Lower leg skin (tissue), 4 donors: ENCODE measurements around the gene CAPS. TPM values are rescaled to one million over a fixed set of nuclear protein-coding genes. Genes with fewer than 3 reads are reported as not detected.
"Not testable (repeated sequence)": the region's sequence is repeated elsewhere in the genome, so short reads cannot be mapped to it uniquely, and the experiment has no call there.

Source experiments
- DNase-seq, 2 donors: peaks; one replicate each; pipeline ENCODE4 v3.0.0-alpha.2; 2019; ENCODE audit warnings: low spot score in 2 of 2
- H3K4me3 ChIP-seq: fragments of 200-600 bp; sonication (generic); 2 replicates; pipeline ENCODE4 v1.5.1; 2017; ENCODE audit warnings: mild to moderate bottlenecking, low read depth; ENCODE audit not compliant: poor library complexity, severe bottlenecking
- POLR2A ChIP-seq, 2 donors: fragments of 450-650 bp; IDR thresholded peaks; one replicate each; pipeline ENCODE4 v1.6.1; 2016 to 2017; ENCODE audit warnings: antibody characterized with exemption in 2 of 2, mild to moderate bottlenecking in 1 of 2, moderate library complexity in 1 of 2
- WGBS, 2 donors: methylation state at CpG; one replicate each; pipeline ENCODE4 v1.1.5; 2018; 5-methylcytosine and 5-hydroxymethylcytosine counted together
- intact Hi-C: fragments of 100-400 bp; cut with DNase I; formaldehyde crosslinking; loops from one replicate; pipeline ENCODE4 v1.15.0; 2023; ENCODE audit warnings: low total_unique reads
- total RNA-seq, 4 donors: library from RNA; depleted of rRNA; stranded (reverse); fragments of >200 nt; gene quantifications; one replicate each; pipeline ENCODE4 v1.1.0, GENCODE V29; 2016
- TF ChIP-seq, protein P1 (sequence below), 3 donors: fragments of 450-650 bp; IDR thresholded peaks; one replicate each; pipeline ENCODE4 v1.5.1; 2016; ENCODE audit warnings: antibody characterized with exemption in 3 of 3, mild to moderate bottlenecking in 3 of 3, moderate library complexity in 2 of 3

Gene CAPS
- total RNA-seq, 4 donors from 2014 or later, result 3.5 to 14.5 (median 11.5) TPM

DNA sequence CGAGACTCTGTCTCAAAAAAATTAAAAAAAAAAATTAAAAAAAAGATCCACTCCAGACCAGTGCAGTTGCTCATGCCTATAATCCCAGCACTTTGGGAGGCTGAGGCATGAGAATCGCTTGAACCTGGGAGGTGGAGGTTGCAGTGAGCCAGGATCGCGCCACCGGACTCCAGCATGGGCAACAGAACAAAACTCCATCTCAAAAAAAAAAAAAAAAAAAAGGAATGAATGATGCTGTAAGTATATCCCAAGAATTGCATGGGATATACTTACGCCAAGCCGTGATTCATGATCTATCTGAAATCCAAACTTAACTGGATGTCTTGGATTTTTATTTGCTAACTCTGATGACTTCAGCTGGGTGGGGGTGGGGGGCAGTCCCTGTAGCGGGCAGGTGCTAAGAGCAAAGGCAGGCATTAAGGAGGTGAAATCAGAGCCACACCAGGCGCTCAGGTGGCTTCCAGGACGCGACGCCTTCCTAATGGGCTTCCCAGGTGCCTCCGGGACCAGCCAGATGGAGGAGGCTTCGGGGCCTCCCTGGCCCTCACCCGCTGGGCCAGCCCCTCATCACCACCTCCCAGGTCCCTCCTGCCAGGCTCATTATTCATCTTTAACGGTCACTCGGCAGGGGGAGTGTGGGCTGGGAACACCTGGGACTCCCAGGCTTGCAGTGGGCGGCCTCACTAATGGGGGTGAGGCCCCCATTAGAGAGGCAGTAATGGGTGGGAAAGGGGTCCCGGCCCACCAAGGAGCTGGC is 32.3 kb upstream of the CAPS start:
- no peak overlapping the region for H3K4me3 ChIP-seq
- no peak for DNase-seq
- 72% methylated on average over 19 of the region's 19 CpGs for WGBS, 2 donors
- intact Hi-C loops, result no loop called here
- TF ChIP-seq, protein P1, sequence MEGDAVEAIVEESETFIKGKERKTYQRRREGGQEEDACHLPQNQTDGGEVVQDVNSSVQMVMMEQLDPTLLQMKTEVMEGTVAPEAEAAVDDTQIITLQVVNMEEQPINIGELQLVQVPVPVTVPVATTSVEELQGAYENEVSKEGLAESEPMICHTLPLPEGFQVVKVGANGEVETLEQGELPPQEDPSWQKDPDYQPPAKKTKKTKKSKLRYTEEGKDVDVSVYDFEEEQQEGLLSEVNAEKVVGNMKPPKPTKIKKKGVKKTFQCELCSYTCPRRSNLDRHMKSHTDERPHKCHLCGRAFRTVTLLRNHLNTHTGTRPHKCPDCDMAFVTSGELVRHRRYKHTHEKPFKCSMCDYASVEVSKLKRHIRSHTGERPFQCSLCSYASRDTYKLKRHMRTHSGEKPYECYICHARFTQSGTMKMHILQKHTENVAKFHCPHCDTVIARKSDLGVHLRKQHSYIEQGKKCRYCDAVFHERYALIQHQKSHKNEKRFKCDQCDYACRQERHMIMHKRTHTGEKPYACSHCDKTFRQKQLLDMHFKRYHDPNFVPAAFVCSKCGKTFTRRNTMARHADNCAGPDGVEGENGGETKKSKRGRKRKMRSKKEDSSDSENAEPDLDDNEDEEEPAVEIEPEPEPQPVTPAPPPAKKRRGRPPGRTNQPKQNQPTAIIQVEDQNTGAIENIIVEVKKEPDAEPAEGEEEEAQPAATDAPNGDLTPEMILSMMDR (IDR thresholded peaks at IDR 0.05), result no peak
- TF ChIP-seq POLR2A (IDR thresholded peaks at IDR 0.05), result no peak

- TF ChIP-seq POLR2A (IDR thresholded peaks at IDR 0.05), result no peak
- TF ChIP-seq, protein P1 (IDR thresholded peaks at IDR 0.05), result no peak
- WGBS, 2 donors, result 61 to 64% methylated on average over 9 of the region's 9 CpGs
- intact Hi-C loops, result no loop called here
- no peak overlapping the region for H3K4me3 ChIP-seq
- no peak for DNase-seq
These were observed 31.6 kb upstream of the CAPS start for GRCh38 chr19:5882421-5882968.

DNA sequence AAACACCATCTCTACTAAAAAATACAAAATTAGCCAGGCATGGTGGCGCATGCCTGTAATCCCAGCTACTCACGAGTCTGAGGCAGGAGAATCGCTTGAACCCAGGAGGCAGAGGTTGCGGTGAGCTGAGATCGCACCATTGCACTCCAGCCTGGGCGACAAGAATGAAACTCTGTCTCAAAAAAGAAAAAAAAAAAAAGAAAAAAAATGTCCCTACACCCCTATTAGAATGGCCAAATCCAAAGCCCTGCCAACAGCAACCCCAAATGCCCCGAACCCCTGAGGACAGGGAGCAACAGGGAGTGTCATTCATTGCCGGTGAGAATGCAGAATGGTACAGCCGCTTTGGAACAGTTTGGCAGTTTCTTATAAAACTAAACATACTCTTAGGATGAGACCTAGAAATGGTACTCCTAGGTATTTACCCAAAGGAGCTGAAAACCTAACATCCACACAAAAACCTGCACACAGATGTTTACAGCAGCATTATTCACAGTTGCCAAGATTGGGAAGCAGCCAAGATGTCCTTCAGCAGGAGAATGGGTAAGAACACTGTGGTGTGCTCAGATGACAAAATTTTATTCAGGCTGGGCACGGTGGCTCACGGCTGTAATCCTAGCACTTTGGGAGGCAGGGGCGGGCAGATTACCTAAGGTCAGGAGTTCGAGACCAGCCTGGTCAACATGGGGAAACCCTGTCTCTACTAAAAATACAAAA is 30.7 kb upstream of the CAPS start:
- intact Hi-C loops, DNase-seq, H3K4me3 ChIP-seq: not testable (repeated sequence)
- 58 to 69% methylated on average over 13 of the region's 13 CpGs for WGBS, 2 donors

GRCh38 chr19:5884065-5884811 is 29.8 kb upstream of the CAPS start:
- not testable (repeated sequence) for DNase-seq
- 56 to 57% methylated on average over 11 of the region's 11 CpGs for WGBS, 2 donors

DNA sequence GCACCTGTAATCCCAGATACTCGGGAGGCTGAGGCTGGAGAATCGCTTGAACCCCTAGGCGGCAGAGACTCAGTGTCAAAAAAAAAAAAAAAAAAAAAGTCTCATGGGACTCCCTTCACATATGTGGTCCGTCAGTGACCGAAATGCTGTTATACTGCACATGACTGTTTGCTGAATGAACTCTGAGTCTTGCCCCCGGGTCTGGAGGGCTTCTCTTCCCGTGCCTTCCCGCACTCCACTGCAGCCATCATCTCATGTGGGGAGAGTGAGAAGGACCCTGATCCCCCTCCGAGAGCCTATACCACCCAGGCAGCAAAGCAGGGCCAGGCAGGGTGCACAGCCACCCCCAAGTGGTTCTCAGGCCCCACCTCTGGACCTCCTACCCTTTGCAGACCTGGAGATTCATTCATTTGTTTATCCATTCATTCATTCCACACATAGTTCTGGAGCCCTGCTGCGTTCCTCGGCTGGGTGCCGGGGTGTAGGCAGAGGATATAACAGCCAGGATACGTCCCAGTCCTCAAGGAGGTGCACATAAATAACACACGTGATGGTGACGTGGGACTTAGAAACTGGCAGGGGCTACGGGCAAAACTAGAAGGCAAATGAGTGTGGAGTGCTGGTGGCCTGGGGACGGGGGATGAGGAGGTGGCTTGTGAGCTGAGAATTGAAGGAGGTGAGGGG is 24.6 kb upstream of the CAPS start:
- no peak overlapping the region for H3K4me3 ChIP-seq
- 39 to 41% methylated on average over 17 of the region's 17 CpGs for WGBS, 2 donors
- TF ChIP-seq POLR2A (IDR thresholded peaks at IDR 0.05), result no peak
- TF ChIP-seq, protein P1 (IDR thresholded peaks at IDR 0.05), result no peak
- no peak for DNase-seq
- intact Hi-C loops, result no loop called here

More at GRCh38 chr19:5884065-5884811, 29.8 kb upstream of the CAPS start:
- H3K4me3 ChIP-seq, intact Hi-C loops: not testable (repeated sequence)

DNA sequence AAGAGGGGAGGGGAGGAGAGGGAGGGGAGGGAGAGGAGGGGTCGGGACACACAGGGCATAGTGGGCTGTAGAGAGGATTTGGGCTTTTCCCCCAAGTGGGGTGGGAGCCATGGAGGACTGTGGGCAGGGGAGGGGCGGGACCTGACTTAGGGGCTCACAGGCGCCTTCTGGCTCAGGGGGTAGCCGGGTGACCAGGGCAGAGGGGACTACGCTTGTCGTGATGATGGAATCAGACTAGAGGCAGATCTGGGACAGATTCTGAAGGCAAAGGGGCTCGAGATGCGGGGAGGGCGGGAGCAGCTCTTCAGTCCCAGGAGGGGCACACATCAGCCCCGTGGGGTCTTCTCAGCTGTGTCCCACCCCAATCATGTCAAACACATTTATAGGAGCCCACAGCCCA is 24.0 kb upstream of the CAPS start:
- DNase-seq, result no peak
- no peak for TF ChIP-seq POLR2A (IDR thresholded peaks at IDR 0.05)
- TF ChIP-seq, protein P1 (IDR thresholded peaks at IDR 0.05), result no peak
- intact Hi-C loops, result no loop called here
- H3K4me3 ChIP-seq, result no peak overlapping the region
- WGBS, 2 donors, result 31 to 45% methylated on average over 10 of the region's 10 CpGs
